ENCODE results near the gene TRPC3.
"Not testable (repeated sequence)": the region's sequence is repeated elsewhere in the genome, so short reads cannot be mapped to it uniquely, and the experiment has no call there.

TRPC3 gene

GRCh38 chr4:121946644-121947043, 5.2 kb downstream of the TRPC3 start:
- no peak for DNase-seq (ENCODE audit: low read depth in 3 of 3)

GRCh38 chr4:121943941-121944340, 7.9 kb downstream of the TRPC3 start:
- peak in 1 of 3 donors; percentile 8 for DNase-seq (ENCODE audit: low read depth in 3 of 3)

GRCh38 chr4:121939690-121940089, 12.2 kb downstream of the TRPC3 start:
- no peak for DNase-seq (ENCODE audit: low read depth in 3 of 3)

- DNase-seq (ENCODE audit: low read depth in 3 of 3): no peak
Measured at GRCh38 chr4:121938282-121939092, 13.4 kb downstream of the TRPC3 start.

- no peak for DNase-seq (ENCODE audit: low read depth in 3 of 3)
Measured at GRCh38 chr4:121936101-121936500, 15.8 kb downstream of the TRPC3 start.

GRCh38 chr4:121934635-121935034, 17.2 kb downstream of the TRPC3 start:
- DNase-seq (ENCODE audit: low read depth in 3 of 3): no peak

- no peak for DNase-seq (ENCODE audit: low read depth in 3 of 3)
Measured at GRCh38 chr4:121932212-121932974, 19.5 kb downstream of the TRPC3 start.

- DNase-seq (ENCODE audit: low read depth in 3 of 3): no peak
Measured at GRCh38 chr4:121930304-121930703, 21.6 kb downstream of the TRPC3 start.

GRCh38 chr4:121927948-121928347, 23.9 kb downstream of the TRPC3 start:
- no peak for DNase-seq (ENCODE audit: low read depth in 3 of 3)

- not testable (repeated sequence) for DNase-seq (ENCODE audit: low read depth in 3 of 3)
Measured at GRCh38 chr4:121926490-121926889, 25.4 kb downstream of the TRPC3 start.

- DNase-seq (ENCODE audit: low read depth in 3 of 3): no peak
Measured at GRCh38 chr4:121923306-121923705, 28.6 kb downstream of the TRPC3 start.

GRCh38 chr4:121913667-121914066, 38.2 kb downstream of the TRPC3 start:
- no peak for DNase-seq (ENCODE audit: low read depth in 3 of 3)

- no peak for DNase-seq (ENCODE audit: low read depth in 3 of 3)
Measured at GRCh38 chr4:121908346-121908745, 43.5 kb downstream of the TRPC3 start.

GRCh38 chr4:121900132-121900983, 51.5 kb downstream of the TRPC3 start:
- DNase-seq (ENCODE audit: low read depth in 3 of 3): peak; percentile 5 to 33 (median 5)

GRCh38 chr4:121898150-121898549, 53.7 kb downstream of the TRPC3 start:
- DNase-seq (ENCODE audit: low read depth in 3 of 3): no peak

GRCh38 chr4:121888134-121888533, 63.7 kb downstream of the TRPC3 start:
- DNase-seq (ENCODE audit: low read depth in 3 of 3): no peak

GRCh38 chr4:121885115-121885514, 66.7 kb downstream of the TRPC3 start:
- no peak for DNase-seq (ENCODE audit: low read depth in 3 of 3)

- no peak for DNase-seq (ENCODE audit: low read depth in 3 of 3)
Measured at GRCh38 chr4:121881158-121881557, 70.7 kb downstream of the TRPC3 start.

- DNase-seq (ENCODE audit: low read depth in 3 of 3): no peak
Measured at GRCh38 chr4:121879135-121879534, 72.7 kb downstream of the TRPC3 start.

- no peak for DNase-seq (ENCODE audit: low read depth in 3 of 3)
Measured at GRCh38 chr4:121877041-121877773, 74.7 kb downstream of the TRPC3 start.

- DNase-seq (ENCODE audit: low read depth in 3 of 3): no peak
Measured at GRCh38 chr4:121876070-121876469, 75.8 kb downstream of the TRPC3 start.

Data from stimulated activated CD4-positive, alpha-beta T cell treated with anti-CD3 and anti-CD28 coated beads, TNF-alpha, amount 100 ng/mL, for 48 hours (primary cell).